Uterine smooth muscle cell (primary cell): ENCODE measurements around the gene TMEM9B. TPM values are rescaled to one million over a fixed set of nuclear protein-coding genes. Genes with fewer than 3 reads are reported as not detected.

Experiments used
- total RNA-seq: library from RNA; depleted of rRNA; stranded (reverse); fragments of >200 nt; gene quantifications from 2 replicates; pipeline ENCODE4 v1.2.3, GENCODE V29; 2014

Gene TMEM9B
- 33.6 and 39.4 TPM in 2 replicates for total RNA-seq

DNA sequence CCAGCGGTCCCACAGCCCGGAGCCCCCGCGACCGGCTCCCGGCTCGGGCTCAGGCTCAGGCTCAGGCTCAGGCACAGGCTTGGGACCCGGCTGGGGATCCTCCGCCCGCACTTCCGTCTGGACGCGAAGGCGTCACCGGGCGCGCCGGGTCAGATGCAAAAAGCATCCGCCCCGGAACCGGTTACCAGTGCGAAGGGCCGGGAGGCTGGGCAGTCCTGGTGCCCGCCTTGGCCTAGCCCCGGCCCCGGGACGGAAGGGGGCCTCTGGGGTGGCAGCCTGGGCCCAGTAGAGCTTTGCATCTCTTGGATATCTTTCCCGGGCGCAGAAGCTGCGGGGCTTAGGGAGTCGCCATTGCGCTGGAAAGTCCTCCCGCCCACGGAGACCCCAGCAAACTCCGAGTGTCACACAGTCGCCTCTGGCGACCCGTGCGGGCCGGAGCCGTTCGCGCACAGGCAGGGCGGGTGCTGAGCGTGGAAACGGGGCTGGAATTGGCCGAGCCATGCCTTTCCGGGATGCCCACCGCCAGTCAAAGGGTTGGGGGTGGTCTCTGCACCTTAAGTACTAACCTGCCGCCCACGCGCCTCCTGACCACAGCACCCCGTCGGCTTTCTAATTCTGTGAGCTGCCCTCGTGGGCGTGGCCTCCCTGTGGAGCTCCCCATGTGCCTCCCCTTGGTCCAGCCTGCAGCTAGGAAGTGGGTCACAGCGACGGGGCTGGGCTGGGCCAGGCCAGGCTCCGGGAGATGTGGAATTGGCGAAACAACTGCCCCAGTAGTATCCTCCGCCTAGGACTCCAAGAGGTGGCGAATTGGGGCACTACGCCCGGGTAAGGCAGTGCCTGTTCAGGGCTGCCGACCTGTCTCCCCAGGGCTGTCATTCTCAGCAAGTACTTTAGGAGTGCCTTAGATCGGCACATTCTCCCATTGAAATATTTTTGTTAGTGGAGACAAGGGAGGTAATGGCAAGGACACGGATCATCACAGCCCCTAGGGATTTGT lies at the start of gene TMEM9B:
TSS of gene TMEM9B (minus strand) at position 119 of the 997 bp plus-strand sequence. CDS start 129 bp downstream, outside the sequence.

DNA sequence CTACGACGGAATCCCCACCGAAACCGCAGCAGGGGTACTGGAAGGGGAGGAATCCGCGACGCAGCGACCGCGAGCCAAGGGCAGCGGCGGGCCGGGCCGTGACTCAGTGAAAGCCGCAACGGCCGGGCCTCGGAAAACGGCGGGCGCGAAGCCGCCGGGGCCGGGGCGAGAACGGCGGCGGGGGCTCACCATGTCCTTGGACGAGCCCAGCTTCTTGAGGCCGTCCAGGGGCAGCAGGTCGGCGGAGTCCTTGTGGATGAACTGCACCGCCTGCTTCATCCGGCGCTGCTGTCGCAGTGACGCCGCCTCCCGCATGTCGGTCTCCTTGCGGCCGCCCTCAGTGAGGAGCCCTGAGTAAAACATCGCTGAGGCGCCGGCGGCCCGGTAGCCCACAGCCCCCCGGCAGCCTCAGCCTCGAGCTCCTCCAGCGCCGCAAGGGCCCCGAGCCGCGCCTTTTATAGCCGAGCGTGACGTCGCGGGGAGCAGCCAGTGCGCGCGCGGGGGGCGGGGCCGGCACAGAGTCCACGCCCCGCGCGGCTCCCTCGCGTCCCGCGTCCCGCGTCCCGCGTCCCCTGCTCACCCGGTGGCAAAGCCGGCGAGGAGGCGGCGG lies 39.4 kb upstream of the TMEM9B start, which contains the start of gene NRIP3:
TSS of gene NRIP3 (minus strand) at position 429 of the 610 bp plus-strand sequence. CDS start at position 363, 66 bp downstream.

DNA sequence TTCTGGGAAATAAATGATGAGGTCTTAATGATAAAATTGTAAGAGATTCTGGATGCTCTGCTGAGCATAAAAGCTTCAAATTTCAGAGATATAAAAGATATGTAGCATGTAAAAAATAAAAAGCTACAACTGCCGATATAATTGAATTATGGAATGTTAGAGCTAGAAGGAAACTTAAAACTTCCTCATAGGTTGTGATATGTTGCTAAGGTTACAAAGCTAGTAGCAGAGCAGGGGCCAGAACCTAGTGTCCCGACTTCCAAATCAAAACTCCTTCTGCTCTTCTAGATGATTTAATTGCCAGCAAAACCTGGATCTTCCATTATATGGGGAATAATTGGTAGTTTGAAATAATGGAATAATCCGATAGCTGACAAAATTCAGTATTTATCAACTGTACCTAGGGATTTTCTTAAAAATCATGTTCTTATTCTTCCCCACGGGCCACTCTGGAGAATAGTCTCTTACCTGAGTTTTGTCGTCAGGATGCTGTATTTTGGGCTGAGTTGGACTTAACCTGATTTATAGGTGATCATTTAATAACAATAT lies 21.6 kb downstream of the TMEM9B start, which contains the start of gene ASCL3:
TSS of gene ASCL3 (minus strand) at position 499 of the 549 bp plus-strand sequence. CDS start 4,855 bp downstream, outside the sequence.

DNA sequence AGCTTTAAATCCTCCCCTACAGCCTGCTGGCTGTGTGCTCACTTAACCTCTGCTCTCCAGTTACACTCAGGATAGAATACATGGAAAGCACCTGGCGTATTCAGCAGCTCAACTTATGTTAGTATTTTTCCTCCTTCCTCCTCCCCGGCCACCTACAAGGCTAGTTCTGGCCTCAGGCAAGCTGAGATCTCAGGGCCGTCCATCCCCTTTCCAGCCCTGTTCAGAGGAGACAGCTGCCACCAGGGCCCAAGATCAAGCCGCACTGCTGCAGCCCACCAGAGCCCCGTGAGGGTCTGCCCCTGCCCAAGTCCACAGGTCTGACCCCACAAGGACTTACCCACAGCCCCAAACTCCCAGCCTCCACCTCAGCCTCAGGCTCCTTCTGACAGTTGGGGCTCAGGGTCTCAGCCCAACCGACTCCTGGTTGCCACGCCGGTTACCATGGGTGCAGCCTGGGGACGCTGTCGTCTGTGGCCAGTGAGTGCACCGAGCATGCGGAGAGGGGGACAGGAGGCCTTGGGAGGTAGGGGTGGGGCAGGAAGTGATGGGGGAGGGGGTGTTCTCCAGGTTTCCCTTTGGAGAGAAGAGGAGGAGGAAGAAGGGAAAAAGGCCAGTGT lies 31.6 kb downstream of the TMEM9B start, which contains the start of gene C11orf16:
TSS of gene C11orf16 (minus strand) at position 384 of the 617 bp plus-strand sequence. CDS start 639 bp downstream, outside the sequence.

DNA sequence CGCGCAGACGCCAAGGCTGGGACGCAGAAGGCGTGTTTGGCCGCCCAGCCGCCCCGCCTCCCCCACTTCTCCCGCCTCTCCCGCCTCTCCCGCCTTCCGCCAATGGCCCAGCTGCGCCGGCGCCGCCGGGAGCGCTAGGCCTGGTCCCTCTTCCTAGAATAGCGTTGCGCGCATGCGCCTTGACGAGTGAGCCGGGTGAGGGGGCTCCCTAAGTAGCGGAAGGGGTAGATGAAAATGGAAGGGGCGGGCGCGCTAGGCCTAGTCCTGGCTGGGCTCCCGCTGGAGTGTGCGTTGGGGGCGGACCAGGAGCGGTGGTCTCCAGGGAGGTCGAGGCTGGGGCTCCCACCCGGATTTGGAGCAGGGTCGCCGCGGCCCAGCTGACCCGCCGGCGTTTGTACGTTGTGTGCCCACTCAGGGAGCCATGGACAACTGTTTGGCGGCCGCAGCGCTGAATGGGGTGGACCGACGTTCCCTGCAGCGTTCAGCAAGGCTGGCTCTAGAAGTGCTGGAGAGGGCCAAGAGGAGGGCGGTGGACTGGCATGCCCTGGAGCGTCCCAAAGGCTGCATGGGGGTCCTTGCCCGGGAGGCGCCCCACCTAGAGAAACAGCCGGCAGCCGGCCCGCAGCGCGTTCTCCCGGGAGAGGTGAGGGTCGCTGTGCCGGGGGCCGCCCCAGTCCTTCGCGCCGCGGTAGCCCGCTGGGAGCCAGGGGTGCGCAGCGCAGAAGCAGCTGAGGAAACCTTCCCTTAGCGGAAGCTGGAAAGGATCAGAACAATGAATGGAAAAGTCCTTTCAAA lies 53.0 kb downstream of the TMEM9B start, which contains the start of gene AKIP1:
TSS of gene AKIP1 (plus strand) at position 161 of the 795 bp plus-strand sequence. CDS start at position 422, 261 bp downstream.

Other genes starting within 250 kb of the TMEM9B start
- gene AKIP1, start 53.3 kb downstream of the TMEM9B start, total RNA-seq, result 45.6 and 54.9 TPM in 2 replicates
- gene C11orf16, start 31.5 kb downstream of the TMEM9B start, total RNA-seq, result not detected in 2 replicates
- not detected in 2 replicates for gene ASCL3, start 21.4 kb downstream of the TMEM9B start, total RNA-seq
- 37.9 and 90.8 TPM in 2 replicates for gene NRIP3, start 39.6 kb upstream of the TMEM9B start, total RNA-seq
- gene SCUBE2, start 127.2 kb upstream of the TMEM9B start, total RNA-seq, result 3.1 and 3.4 TPM in 2 replicates